K562 (cell line): ENCODE data around the gene TAMALIN. TPM values are rescaled to one million over a fixed set of nuclear protein-coding genes. Genes with fewer than 3 reads are reported as not detected.

Experiments used
- BHLHE40 ChIP-seq: IDR thresholded peaks from 2 replicates; pipeline ENCODE4 v1.6.1; 2011; ENCODE audit warnings: low read length, improper control_type of control experiment
- CREB1 ChIP-seq, 2 experiments: sonication (generic) in 1 of 2; formaldehyde crosslinking in 1 of 2; IDR thresholded peaks; 2 replicates each; pipeline versions ENCODE4 v1.6.1 to v1.8.0; 2012 to 2022; ENCODE audit warnings: inconsistent platforms in 1 of 2, mild to moderate bottlenecking in 1 of 2, missing genetic modification reagents in 1 of 2, moderate library complexity in 1 of 2
- CXXC5 ChIP-seq: fragments of 250-450 bp; sonication (Bioruptor Pico); IDR thresholded peaks from 2 replicates; pipeline ENCODE4 v1.8.0; 2022; ENCODE audit warnings: inconsistent platforms, mild to moderate bottlenecking, moderate library complexity
- DMBX1 ChIP-seq: fragments of 250-450 bp; sonication (Bioruptor Pico); IDR thresholded peaks from 2 replicates; pipeline ENCODE4 v1.8.0; 2022; ENCODE audit warnings: inconsistent platforms, mild to moderate bottlenecking, moderate library complexity, borderline replicate concordance
- GTF2E2 ChIP-seq: fragments of 200-800 bp; sonication (Bioruptor generic); IDR thresholded peaks from 2 replicates; pipeline ENCODE4 v1.6.1; 2016; ENCODE audit warnings: missing genetic modification characterization, missing compliant biosample characterization
- ILF3 ChIP-seq: fragments of 450-650 bp; IDR thresholded peaks from 2 replicates; pipeline ENCODE4 v1.6.1; 2018; ENCODE audit warnings: antibody characterized with exemption, mild to moderate bottlenecking, moderate library complexity, borderline replicate concordance
- JUN ChIP-seq, 2 experiments: sonication (generic) in 1 of 2; formaldehyde crosslinking in 1 of 2; IDR thresholded peaks; 2 replicates each; pipeline versions ENCODE4 v1.6.1 to v1.8.0; 2012 to 2022; ENCODE audit warnings: borderline replicate concordance in 2 of 2, mild to moderate bottlenecking in 2 of 2, improper control_type of control experiment in 1 of 2, low read depth in 1 of 2, low read length in 1 of 2, missing genetic modification reagents in 1 of 2
- POLR3G ChIP-seq: IDR thresholded peaks from 2 replicates; pipeline ENCODE4 v1.6.1; 2011; ENCODE audit not compliant: insufficient read length, insufficient replicate concordance; ENCODE audit errors: extremely low read depth
- SP1 ChIP-seq: sonication (generic); formaldehyde crosslinking; IDR thresholded peaks from 2 replicates; pipeline ENCODE4 v1.8.1; 2022; ENCODE audit warnings: mild to moderate bottlenecking, missing genetic modification reagents
- SREBF2 ChIP-seq: sonication (generic); formaldehyde crosslinking; IDR thresholded peaks from 2 replicates; pipeline ENCODE4 v1.4.0; 2020; ENCODE audit warnings: mild to moderate bottlenecking, missing genetic modification reagents
- TCF7 ChIP-seq: sonication (generic); IDR thresholded peaks from 2 replicates; pipeline ENCODE4 v1.6.1; 2016; ENCODE audit warnings: antibody characterized with exemption, borderline replicate concordance
- TEAD1 ChIP-seq, 2 experiments: fragments of 450-650 bp in 1 of 2; sonication (generic) in 1 of 2; formaldehyde crosslinking; IDR thresholded peaks; 2 replicates each; pipeline versions ENCODE4 v1.4.0 to v1.8.0; 2020 to 2022; ENCODE audit warnings: mild to moderate bottlenecking in 2 of 2, missing genetic modification reagents in 1 of 2
- YBX1 ChIP-seq: fragments of 450-650 bp; IDR thresholded peaks from 2 replicates; pipeline ENCODE4 v1.7.1; 2016; ENCODE audit warnings: mild to moderate bottlenecking
- ZNF583 ChIP-seq: fragments of 250-450 bp; sonication (Bioruptor Pico); IDR thresholded peaks from 2 replicates; pipeline ENCODE4 v1.4.0; 2020
- polyA plus RNA-seq, 8 experiments: library from polyadenylated mRNA; depleted of rRNA in 4 of 8; stranded (reverse) in 5 of 8; unstranded in 3 of 8; fragments of >200 nt; fragmentation: Nextera tagmentation in 2 of 8; fragmentation: Illumina TruSeq in 1 of 8; extraction: Ambion mirVana in 2 of 8; extraction: Trizol in 1 of 8; gene quantifications; 2 replicates each; pipeline versions ENCODE4 v1.2.1 to v1.2.3, GENCODE V29; 2011 to 2014; ENCODE audit warnings: inconsistent platforms in 1 of 8, missing spikeins in 1 of 8
- total RNA-seq, 7 experiments: library from RNA; depleted of rRNA in 6 of 7; stranded (reverse); fragments of >200 nt in 6 of 7; fragmentation: Illumina TruSeq in 2 of 7; extraction: Trizol in 2 of 7; gene quantifications; 2 replicates each; pipeline versions ENCODE4 v1.2.1 to v1.2.3, GENCODE V29; 2011 to 2021; ENCODE audit warnings: low replicate concordance in 1 of 7
- TF ChIP-seq, protein P1 (sequence below), 2 experiments: fragments of 450-650 bp in 1 of 2; sonication (generic) in 1 of 2; formaldehyde crosslinking in 1 of 2; IDR thresholded peaks; 2 replicates each; pipeline versions ENCODE4 v1.7.1 to v1.9.0; 2016 to 2022; ENCODE audit warnings: inconsistent platforms in 1 of 2, mild to moderate bottlenecking in 1 of 2, missing genetic modification reagents in 1 of 2
- TF ChIP-seq, protein P2 (sequence below): sonication (generic); formaldehyde crosslinking; IDR thresholded peaks from 2 replicates; pipeline ENCODE4 v1.8.0; 2022; ENCODE audit warnings: missing genetic modification reagents, mild to moderate bottlenecking, borderline replicate concordance

TAMALIN gene
- total and polyA plus RNA-seq, 9 of the 15 experiments (the other 6 are each of a cell fraction or from before 2014, with no cell fraction given) = 0.74 to 2.2 (median 1.5) TPM; not detected in 2

DNA sequence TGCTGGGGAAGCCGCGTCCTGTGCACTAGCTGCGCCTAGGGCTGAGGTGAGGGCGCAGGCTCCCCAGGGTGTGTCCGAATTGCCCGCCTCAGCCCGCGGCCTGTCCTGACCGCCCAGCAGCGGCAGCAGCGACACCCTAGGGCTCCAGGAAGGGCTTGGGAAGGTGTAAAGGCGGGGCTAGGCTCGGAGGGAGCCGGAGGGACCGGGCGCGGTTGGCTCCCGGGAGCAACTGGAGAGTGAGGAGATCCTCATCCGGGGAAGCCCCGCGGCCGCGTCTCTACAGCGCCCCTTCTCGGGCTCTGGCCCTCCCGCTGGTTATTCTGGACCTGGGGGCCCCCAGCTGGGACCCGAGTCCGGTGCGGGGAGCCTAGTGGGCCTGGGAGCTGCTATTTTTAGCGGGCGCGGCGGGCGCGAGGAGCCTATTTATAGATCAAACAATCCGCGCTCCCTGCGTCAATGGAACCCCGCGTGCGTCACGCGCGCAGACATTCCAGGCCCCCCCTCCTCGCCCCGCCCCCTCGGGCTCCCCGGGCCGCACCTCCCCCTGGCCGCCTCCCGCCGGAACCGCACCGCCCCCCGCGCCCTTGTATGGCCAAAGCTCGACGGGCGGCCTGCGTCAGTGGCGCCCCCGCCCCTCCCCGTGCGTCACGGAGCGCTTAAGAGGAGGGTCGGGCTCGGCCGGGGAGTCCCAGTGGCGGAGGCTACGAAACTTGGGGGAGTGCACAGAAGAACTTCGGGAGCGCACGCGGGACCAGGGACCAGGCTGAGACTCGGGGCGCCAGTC, 44.2 kb downstream of the TAMALIN start, which contains the start of gene NR4A1 (continued):
- TF ChIP-seq, protein P1, sequence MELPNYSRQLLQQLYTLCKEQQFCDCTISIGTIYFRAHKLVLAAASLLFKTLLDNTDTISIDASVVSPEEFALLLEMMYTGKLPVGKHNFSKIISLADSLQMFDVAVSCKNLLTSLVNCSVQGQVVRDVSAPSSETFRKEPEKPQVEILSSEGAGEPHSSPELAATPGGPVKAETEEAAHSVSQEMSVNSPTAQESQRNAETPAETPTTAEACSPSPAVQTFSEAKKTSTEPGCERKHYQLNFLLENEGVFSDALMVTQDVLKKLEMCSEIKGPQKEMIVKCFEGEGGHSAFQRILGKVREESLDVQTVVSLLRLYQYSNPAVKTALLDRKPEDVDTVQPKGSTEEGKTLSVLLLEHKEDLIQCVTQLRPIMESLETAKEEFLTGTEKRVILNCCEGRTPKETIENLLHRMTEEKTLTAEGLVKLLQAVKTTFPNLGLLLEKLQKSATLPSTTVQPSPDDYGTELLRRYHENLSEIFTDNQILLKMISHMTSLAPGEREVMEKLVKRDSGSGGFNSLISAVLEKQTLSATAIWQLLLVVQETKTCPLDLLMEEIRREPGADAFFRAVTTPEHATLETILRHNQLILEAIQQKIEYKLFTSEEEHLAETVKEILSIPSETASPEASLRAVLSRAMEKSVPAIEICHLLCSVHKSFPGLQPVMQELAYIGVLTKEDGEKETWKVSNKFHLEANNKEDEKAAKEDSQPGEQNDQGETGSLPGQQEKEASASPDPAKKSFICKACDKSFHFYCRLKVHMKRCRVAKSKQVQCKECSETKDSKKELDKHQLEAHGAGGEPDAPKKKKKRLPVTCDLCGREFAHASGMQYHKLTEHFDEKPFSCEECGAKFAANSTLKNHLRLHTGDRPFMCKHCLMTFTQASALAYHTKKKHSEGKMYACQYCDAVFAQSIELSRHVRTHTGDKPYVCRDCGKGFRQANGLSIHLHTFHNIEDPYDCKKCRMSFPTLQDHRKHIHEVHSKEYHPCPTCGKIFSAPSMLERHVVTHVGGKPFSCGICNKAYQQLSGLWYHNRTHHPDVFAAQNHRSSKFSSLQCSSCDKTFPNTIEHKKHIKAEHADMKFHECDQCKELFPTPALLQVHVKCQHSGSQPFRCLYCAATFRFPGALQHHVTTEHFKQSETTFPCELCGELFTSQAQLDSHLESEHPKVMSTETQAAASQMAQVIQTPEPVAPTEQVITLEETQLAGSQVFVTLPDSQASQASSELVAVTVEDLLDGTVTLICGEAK (IDR thresholded peaks at IDR 0.05) = no peak; the same call in 1 of the 2 replicates
- TF ChIP-seq, protein P1 (CRISPR knock-in tag; IDR thresholded peaks at IDR 0.05) = no peak
- TF ChIP-seq YBX1 (no peak), ZNF583 (CRISPR knock-in tag) (0 out of 2 replicates have a peak, but pooled peaks have one; percentile 54), ILF3 (no peak), SP1 (CRISPR knock-in tag) (peak; percentile 41; the same call in 1 of the 2 replicates), CREB1 (IDR thresholded peaks at IDR 0.05) (peak; percentile 84), CREB1 (CRISPR knock-in tag; IDR thresholded peaks at IDR 0.05) (peak; percentile 88), DMBX1 (no peak), JUN (IDR thresholded peaks at IDR 0.05; ENCODE audit: borderline replicate concordance, low read depth, low read length) (no peak), JUN (CRISPR knock-in tag; IDR thresholded peaks at IDR 0.05; ENCODE audit: borderline replicate concordance) (no peak), POLR3G (no peak), TEAD1 (CRISPR knock-in tag; IDR thresholded peaks at IDR 0.05) (peak; percentile 81 to 87), SREBF2 (CRISPR knock-in tag) (no peak), BHLHE40 (0 out of 2 replicates have a peak, but pooled peaks have one; percentile 34), CXXC5 (peak; percentile 89), TCF7 (peak; percentile 94), GTF2E2 (no peak)
- TF ChIP-seq, protein P2, sequence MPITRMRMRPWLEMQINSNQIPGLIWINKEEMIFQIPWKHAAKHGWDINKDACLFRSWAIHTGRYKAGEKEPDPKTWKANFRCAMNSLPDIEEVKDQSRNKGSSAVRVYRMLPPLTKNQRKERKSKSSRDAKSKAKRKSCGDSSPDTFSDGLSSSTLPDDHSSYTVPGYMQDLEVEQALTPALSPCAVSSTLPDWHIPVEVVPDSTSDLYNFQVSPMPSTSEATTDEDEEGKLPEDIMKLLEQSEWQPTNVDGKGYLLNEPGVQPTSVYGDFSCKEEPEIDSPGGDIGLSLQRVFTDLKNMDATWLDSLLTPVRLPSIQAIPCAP = no peak
